Vagina (tissue), 2 donors: ENCODE results near the gene C1QC. TPM values are rescaled to one million over a fixed set of nuclear protein-coding genes. Genes with fewer than 3 reads are reported as not detected.
"Not testable (repeated sequence)": the region's sequence is repeated elsewhere in the genome, so short reads cannot be mapped to it uniquely, and the experiment has no call there.

Experiments
- DNase-seq, 2 donors: peaks; one replicate each; pipeline ENCODE4 v3.0.0-alpha.2; 2017; ENCODE audit errors: extremely low spot score in 2 of 2
- H3K27ac ChIP-seq: fragments of 200-600 bp; sonication (generic); one replicate; pipeline ENCODE4 v1.5.1; 2019
- H3K27me3 ChIP-seq: fragments of 200-600 bp; sonication (generic); one replicate; pipeline ENCODE4 v1.5.1; 2019
- H3K36me3 ChIP-seq, 2 donors: fragments of 200-600 bp; sonication (generic); one replicate each; pipeline ENCODE4 v1.5.1; 2017 to 2019
- H3K4me1 ChIP-seq: fragments of 200-600 bp; sonication (generic); one replicate; pipeline ENCODE4 v1.5.1; 2019
- H3K4me3 ChIP-seq, 2 donors: fragments of 200-600 bp; sonication (generic); 1 replicate in 1 of 2; 2 replicates in 1 of 2; pipeline ENCODE4 v1.5.1; 2016 to 2019
- H3K9me3 ChIP-seq: fragments of 200-600 bp; sonication (generic); one replicate; pipeline ENCODE4 v1.5.1; 2019
- POLR2A ChIP-seq, 2 donors: fragments of 450-650 bp; IDR thresholded peaks; one replicate each; pipeline ENCODE4 v1.6.1; 2017; ENCODE audit warnings: antibody characterized with exemption in 2 of 2, mild to moderate bottlenecking in 2 of 2, moderate library complexity in 2 of 2
- POLR2AphosphoS5 ChIP-seq, 2 donors: sonication (generic); formaldehyde crosslinking; IDR thresholded peaks; one replicate each; pipeline ENCODE4 v1.9.0; 2017; ENCODE audit warnings: antibody characterized with exemption in 2 of 2, mild to moderate bottlenecking in 2 of 2, low read depth in 1 of 2; ENCODE audit not compliant: insufficient read depth in 1 of 2
- intact Hi-C: fragments of 100-400 bp; cut with DNase I; formaldehyde crosslinking; loops from one replicate; pipeline ENCODE4 v1.15.1; 2023
- total RNA-seq: library from RNA; depleted of rRNA; stranded (reverse); fragments of >200 nt; gene quantifications from one replicate; pipeline ENCODE4 v1.2.3, GENCODE V29; 2016
- TF ChIP-seq, protein P1 (sequence below), 3 experiments: fragments of 450-650 bp in 2 of 3; fragments of 200-600 bp in 1 of 3; sonication (generic) in 1 of 3; IDR thresholded peaks; one replicate each; pipeline ENCODE4 v1.5.1; 2017 to 2019; ENCODE audit warnings: antibody characterized with exemption in 3 of 3, mild to moderate bottlenecking in 2 of 3, moderate library complexity in 2 of 3

Gene C1QC
- total RNA-seq, 1 donor from 2014 or later: 128 TPM

- TF ChIP-seq POLR2AphosphoS5 (IDR thresholded peaks at IDR 0.05; ENCODE audit: insufficient read depth in 1 of 2, low read depth in 1 of 2) (no peak), POLR2A (IDR thresholded peaks at IDR 0.05) (no peak)
- TF ChIP-seq, protein P1, sequence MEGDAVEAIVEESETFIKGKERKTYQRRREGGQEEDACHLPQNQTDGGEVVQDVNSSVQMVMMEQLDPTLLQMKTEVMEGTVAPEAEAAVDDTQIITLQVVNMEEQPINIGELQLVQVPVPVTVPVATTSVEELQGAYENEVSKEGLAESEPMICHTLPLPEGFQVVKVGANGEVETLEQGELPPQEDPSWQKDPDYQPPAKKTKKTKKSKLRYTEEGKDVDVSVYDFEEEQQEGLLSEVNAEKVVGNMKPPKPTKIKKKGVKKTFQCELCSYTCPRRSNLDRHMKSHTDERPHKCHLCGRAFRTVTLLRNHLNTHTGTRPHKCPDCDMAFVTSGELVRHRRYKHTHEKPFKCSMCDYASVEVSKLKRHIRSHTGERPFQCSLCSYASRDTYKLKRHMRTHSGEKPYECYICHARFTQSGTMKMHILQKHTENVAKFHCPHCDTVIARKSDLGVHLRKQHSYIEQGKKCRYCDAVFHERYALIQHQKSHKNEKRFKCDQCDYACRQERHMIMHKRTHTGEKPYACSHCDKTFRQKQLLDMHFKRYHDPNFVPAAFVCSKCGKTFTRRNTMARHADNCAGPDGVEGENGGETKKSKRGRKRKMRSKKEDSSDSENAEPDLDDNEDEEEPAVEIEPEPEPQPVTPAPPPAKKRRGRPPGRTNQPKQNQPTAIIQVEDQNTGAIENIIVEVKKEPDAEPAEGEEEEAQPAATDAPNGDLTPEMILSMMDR (IDR thresholded peaks at IDR 0.05): no peak
- H3K4me1 ChIP-seq: no peaks in the 10 kb centered on the region
- H3K27me3 ChIP-seq: peaks cover 3% of the 10 kb centered on the region
- H3K9me3 ChIP-seq: no peaks in the 10 kb centered on the region
- intact Hi-C loops: no loop called here
- DNase-seq: no peak
- H3K27ac ChIP-seq: no peak overlapping the region
- H3K36me3 ChIP-seq: no peaks in the 10 kb centered on the region
- no peak overlapping the region for H3K4me3 ChIP-seq
Observed at GRCh38 chr1:22671999-22672398, 28.6 kb downstream of the C1QC start.

- no peaks in the 10 kb centered on the region for H3K4me1 ChIP-seq
- no peaks in the 10 kb centered on the region for H3K36me3 ChIP-seq
- peaks cover 3% of the 10 kb centered on the region for H3K27me3 ChIP-seq
- TF ChIP-seq POLR2A (IDR thresholded peaks at IDR 0.05) (no peak), POLR2AphosphoS5 (IDR thresholded peaks at IDR 0.05; ENCODE audit: insufficient read depth in 1 of 2, low read depth in 1 of 2) (no peak)
- TF ChIP-seq, protein P1 (IDR thresholded peaks at IDR 0.05): peak in 1 of 3 experiments; percentile 14
- intact Hi-C loops: no loop called here
- no peak overlapping the region for H3K27ac ChIP-seq
- no peak overlapping the region for H3K4me3 ChIP-seq
- no peak for DNase-seq
- no peaks in the 10 kb centered on the region for H3K9me3 ChIP-seq
Observed at GRCh38 chr1:22673486-22674409, 30.3 kb downstream of the C1QC start.

DNA sequence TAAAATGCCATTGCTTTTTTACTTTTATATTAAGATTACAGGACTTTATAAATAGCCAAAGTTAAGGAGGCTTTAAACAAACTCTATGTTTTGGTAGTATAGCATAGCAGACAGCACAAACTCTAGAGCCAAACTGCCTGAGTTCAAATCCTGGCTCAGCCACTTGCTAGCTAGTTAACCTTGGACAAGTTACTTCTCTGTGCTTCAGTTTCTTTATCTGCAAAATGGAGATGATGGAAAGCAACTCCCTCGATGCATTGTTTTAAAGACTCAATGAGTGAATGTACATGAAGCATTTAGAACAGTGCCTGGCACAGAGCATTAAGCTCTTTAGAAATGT is 30.9 kb downstream of the C1QC start:
- H3K4me1 ChIP-seq: no peaks in the 10 kb centered on the region
- no peak for DNase-seq
- intact Hi-C loops: no loop called here
- H3K4me3 ChIP-seq: no peak overlapping the region
- H3K9me3 ChIP-seq: no peaks in the 10 kb centered on the region
- TF ChIP-seq POLR2AphosphoS5 (IDR thresholded peaks at IDR 0.05; ENCODE audit: insufficient read depth in 1 of 2, low read depth in 1 of 2) (no peak), POLR2A (IDR thresholded peaks at IDR 0.05) (no peak)
- TF ChIP-seq, protein P1 (IDR thresholded peaks at IDR 0.05): no peak
- no peaks in the 10 kb centered on the region for H3K36me3 ChIP-seq
- H3K27ac ChIP-seq: no peak overlapping the region
- H3K27me3 ChIP-seq: peaks cover 3% of the 10 kb centered on the region

- H3K9me3 ChIP-seq, H3K27ac ChIP-seq, H3K27me3 ChIP-seq, DNase-seq, H3K4me3 ChIP-seq, intact Hi-C loops, H3K36me3 ChIP-seq, H3K4me1 ChIP-seq: not testable (repeated sequence)
Observed at GRCh38 chr1:22676151-22676550, 32.7 kb downstream of the C1QC start.

DNA sequence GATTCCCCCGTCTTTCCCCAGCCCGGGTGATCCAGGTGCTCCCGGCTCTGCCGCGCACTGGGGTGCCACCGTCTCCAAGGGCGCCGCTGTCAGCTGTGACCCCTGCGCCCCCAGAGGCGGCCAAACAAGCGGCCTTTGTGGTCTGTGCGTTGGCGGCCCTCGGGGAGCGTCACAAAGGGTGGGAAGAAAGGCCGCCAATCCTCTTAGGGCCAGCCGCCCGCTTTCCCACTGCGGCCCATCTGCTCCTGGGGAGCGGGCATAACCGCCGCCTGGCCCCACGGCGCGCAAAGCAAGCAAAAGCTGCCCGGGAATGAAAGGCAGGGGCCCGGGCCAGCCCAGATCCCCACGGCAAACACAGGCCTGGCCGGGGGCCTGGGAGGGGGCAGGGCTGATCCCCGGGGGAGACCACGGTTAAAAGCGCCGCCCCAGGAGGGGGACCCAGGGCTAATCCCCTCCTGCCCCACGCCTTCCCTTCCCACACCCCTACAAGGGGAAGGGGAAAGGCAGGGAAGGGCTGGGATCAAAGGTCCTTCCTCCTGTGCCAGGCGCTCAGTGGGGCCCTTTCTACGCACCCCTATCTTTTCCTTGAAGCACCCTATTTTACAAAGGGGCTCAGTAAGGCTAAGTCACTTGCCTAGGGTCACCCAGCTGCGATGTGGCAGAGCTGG is 33.6 kb downstream of the C1QC start:
- H3K27me3 ChIP-seq: peaks cover 3% of the 10 kb centered on the region
- TF ChIP-seq POLR2A (IDR thresholded peaks at IDR 0.05) (no peak), POLR2AphosphoS5 (IDR thresholded peaks at IDR 0.05; ENCODE audit: insufficient read depth in 1 of 2, low read depth in 1 of 2) (no peak)
- TF ChIP-seq, protein P1 (IDR thresholded peaks at IDR 0.05): no peak
- no peak for DNase-seq
- intact Hi-C loops: no loop called here
- no peak overlapping the region for H3K27ac ChIP-seq
- H3K36me3 ChIP-seq: no peaks in the 10 kb centered on the region
- H3K4me1 ChIP-seq: no peaks in the 10 kb centered on the region
- H3K9me3 ChIP-seq: no peaks in the 10 kb centered on the region
- no peak overlapping the region for H3K4me3 ChIP-seq
